HG03039 (cell line): Measurements from ENCODE around the gene FHIT.

Source experiments
- ATAC-seq: cut with Tn5 transposase; IDR thresholded peaks from one replicate; pipeline ENCODE4 v1.9.1; 2021; ENCODE audit warnings: mild to moderate bottlenecking, moderate library complexity; ENCODE audit not compliant: unreplicated experiment

FHIT gene

DNA sequence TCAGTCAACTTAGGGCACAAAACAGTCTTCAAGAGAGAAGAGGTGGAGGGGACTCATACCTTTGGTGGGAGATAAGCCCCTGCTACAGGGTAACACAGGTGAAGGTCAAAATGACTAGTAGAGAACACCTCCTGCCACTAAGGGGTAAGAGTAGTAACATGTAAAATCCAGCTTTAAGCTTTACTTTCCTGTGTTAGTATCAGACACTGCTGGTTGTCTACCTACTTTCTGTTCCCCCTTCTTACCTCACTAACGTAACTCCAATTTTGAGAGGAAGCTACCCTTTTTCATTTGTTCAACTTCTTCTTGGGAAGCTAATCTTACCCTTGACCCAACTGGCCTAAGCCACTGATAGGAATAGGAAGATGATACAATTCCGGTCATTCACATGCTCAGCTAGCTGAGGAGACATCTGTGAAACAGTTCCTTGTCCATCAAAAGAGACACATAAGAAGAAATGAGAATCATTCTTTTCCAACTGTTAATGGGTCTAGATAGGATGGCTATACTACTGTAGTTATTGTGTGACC lies 1374.7 kb downstream of the FHIT start:
- no peak for ATAC-seq

DNA sequence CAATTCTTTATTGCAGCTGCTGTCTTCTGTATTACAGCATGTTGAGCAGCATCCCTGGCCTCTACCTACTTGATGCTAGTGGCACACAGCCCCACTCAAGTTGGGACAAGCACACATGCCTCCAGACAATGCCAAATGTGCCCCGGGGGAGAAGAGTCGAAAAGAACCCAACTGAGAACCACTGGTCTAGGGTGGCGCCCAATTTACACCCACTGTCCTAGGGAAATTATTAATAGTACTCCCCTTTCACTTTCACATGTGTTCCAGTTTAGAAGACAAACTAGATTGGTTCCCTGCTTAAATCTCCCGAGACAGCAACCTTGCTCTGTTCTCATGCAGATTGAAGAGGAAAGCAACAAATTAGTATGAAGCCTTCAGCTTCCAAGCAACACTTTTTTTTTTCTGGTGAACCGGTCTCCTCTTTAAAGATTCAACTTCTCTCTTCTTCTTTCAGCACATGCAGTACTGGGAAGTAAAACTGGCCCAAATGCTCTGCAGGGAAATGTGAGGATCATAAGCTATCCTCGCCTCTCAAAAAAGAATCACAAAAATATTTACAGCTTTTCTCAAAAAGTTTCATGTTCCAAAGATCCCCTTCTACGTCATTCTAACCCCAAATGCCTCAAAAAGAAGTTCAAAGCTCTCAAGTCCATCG lies 1377.5 kb downstream of the FHIT start:
- no peak for ATAC-seq

DNA sequence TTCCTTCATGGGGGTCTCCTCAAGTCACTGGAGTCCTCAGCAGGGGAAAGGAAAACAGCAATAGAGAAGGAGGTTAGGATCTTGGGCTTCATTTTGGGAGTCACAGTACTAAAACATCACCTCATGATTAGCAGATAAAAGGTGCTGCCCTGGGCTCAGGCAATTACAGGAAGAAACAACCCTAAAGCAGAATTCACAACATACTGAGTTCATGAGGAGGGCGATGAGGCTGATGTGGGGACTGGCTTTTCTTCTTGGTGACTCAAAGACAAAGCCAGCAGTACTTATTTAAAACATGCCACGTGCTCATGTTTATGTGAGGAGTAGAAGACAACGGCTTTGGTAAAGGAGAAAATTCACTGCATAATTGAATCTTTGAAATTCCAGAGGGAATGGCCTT lies 1379.1 kb downstream of the FHIT start:
- no peak for ATAC-seq

DNA sequence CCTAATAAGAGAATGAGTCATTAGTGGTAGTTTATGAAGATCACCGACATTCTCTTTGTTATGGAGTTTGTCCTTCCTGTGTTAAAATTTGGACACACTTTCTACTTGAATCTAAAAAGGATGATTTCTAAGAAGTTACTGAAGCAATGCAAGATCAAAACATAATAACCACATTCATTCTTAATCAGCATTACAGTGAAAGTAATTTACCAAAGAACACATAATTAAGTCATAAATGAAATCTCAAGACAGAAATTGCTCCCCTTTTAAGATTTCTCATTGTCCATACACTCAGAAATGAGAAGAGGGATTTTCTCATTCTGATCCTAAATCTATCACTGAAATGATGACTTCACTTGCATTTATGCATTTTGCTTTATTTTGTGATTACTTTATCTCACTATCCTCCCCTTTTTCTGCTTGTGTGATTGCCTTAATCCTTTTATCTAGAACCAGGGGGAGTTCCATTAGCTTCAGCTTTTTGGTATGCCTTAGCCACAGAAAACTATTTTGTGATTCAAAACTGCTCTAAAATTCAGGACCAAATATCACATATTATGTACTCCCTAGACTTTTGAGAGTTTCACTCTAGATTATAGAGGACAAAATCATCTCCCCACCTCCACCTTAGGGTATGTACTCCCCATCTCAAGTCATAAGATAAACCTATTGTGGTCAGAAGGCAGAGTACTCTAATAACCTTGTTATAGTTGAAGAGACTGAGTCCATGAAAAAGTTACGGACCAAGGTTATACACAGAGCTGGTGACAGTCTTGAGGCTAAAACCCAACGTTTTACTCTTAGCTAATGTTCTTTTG lies 1383.9 kb downstream of the FHIT start:
- no peak for ATAC-seq

DNA sequence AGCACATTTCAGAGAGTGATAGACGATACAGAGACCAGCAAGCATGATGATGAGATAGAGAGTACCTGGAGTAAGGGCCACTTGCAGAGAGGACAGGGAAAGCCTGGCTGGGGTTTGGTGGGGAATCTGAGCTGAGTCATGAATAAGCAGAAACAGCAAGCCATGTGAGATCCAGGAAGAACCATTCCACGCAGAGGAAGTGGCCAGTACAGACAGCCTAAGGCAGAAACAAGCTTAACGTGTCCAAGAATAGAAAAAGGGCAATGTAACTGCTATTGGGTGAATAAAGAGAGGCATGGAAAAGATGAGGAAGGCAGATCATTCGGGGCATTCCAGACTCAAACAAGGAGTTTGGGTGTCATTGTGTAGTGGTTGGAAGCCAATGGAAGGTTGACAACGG lies 1385.2 kb downstream of the FHIT start:
- ATAC-seq = no peak

DNA sequence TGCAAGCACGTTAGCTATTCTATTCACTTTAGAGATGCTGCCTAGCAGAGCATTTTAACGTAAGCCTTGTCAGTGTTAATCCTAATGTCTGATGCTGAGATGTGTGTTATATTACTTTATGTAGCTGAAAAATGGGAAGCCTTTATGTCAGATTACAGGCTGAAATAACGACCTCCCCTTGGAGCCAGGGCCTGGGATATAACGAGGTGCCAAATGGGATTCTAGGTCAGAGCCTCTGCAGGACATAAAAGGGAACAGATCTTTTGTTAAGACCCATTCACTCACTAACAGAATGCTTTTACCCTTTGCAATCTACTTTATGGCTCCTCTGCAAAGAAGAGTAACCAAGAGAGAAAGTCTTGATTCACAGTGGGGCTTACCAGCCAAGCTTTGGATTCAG lies 1385.9 kb downstream of the FHIT start:
- ATAC-seq = no peak

DNA sequence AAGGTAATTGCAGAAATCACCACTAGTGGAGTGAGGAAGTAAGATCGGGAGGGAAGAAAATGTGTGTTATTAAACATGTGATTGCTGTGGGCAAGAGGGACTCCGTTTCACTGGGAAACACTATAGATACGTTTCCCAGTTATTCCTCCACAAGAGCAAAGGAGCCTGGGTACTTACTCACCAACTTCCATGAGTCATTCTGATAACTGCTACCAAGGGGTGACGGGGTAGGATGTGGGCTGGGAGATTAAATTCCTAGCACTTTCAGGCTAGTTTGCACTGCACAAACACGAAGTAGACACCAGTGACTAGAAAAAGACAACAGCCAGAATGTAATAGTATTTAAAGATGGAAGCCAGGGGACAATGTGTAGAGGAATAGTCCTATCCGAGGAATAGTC lies 1388.6 kb downstream of the FHIT start:
- no peak for ATAC-seq

DNA sequence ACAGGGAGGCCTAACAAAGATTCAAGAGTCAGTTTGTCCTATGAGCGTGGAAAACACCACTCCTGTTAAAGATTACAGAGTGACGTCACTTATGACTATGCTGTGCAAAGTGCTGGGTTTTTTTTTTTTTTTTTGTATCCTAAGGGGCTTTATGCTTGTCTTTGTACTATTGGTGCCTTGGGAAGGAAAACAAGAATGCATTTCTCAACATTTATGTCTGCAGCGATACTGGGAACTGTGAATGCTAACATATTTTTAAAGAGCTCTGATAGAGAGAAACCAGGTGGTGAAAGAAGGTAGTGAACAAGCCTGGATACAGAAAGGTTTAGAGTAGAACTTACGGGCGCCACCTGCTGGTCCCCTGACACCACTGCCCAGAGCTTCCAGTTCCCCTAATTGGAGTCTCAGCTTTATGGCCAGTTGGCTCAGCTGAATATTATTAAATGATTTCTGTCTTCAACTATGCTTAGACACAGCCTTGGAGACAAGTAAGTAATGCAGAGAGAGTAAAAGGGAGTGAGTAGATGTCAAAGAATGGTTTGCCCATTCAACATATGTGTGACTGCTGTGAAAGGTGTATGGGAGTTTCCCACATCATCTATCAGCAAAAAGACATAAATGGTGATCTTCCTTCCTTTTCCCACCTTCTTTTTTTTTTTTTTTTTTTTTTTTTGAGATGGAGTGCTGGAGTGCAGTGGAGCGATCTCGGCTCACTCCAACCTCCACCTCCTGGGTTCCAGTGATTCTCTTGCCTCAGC lies 1393.5 kb downstream of the FHIT start:
- peak; percentile 87 for ATAC-seq

DNA sequence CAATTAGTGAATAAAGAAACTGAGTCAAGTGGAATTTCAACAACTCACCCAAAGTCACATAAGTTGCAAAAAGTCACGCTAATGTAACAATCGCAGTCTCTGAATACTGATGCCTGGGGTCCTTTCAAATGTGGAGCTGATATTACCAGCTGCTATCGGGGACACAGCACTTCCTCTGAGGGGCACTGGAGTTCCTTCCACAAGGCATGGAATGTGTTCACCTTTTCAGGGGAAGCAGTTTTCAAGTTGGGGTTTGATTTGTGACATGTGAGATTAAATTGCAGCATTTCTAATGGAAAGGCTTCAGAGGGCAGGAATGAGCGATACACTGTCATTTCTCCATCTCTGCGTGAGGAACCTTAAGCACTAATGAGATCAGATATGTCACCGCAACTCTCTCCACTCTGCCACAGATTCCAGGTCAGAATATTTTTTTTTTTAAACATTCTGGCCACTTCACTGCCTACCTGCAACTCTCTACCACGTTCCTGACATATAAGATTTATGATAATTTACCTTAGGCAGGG lies 1394.3 kb downstream of the FHIT start:
- no peak for ATAC-seq

DNA sequence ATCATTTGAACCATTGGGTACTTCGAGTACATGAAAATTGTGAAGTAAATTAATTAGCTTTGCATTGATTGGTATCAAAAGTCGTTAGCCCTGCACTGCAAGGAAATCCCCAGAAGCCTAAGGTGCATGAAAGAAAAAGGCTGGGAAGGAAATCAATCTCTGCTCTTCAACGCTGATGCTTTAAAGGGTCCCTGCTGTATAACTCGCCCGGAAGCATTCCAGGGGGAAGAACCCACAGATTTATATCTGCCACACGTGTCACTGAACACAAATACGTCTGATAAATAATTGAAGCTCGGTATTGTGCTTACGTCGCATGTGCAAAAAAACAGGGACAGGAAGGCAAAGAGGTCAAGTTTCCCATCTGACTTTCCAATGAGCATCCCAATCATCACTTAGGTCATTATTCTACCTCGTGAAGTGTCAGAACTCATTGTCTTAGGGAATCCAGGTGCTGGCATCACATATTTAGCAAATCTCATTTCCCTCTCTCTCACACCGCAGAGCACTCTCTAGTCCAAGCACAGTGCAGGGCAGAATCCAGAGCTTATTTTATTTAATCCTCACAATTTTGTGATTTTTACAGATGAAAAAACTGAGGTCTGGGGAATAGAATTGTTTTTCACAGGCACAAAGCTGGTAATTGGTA lies 1397.1 kb downstream of the FHIT start:
- ATAC-seq = no peak

DNA sequence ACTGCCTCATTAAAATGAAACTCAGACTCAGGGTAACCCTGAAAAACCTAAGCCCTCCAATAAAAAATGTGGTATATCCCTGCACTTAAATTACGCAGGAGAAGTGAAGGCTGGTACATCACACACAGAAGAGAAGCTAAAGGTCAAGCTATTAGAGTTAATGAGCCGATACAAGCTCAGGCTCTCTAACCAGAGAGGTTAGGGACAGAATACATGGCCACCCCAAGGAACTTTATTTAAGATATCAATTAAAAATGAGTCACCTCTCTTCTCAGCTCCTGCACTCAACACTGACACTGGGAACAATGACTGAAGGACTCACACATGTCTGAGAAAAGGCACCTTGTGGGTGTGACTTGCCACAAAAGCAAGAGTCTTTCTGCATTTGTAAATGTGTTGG lies 1400.8 kb downstream of the FHIT start:
- no peak for ATAC-seq

DNA sequence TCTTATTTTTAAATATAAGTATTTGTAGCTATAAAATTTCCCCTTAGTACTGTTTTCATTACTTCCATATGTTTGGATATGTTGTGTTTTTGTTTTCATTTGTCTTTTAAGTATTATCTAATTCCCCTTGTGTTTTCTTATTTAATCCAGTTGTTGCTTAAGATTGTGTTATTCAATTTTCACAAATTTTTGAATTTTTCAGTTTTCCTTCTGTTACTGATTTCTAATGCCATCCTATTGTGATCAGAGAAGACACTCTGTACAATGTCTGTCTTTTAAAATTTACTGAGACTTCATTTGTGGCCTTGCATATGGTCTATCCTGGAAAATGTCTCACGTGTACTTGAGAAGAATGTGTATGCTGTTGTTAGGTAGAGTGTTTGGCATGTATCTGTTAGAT lies 1405.9 kb downstream of the FHIT start:
- no peak for ATAC-seq

DNA sequence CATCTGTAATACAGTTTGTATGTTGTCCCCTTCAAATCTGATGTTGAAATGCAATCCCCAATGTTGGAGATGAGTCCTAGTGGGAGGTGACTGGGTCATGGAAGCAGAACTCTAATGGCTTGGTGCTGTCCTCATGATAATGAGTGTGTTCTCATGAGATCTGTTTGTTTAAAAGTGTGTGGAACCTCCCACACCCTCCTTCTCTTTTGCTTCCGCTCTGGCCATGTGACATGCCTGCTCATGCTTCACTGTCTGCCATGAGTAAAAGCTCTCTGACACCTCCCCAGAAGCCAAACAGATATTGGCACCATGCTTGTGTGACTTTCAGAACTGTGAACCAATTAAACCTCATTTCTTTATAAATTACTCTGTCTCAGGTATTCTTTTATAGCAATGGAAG lies 1407.4 kb downstream of the FHIT start:
- no peak for ATAC-seq

DNA sequence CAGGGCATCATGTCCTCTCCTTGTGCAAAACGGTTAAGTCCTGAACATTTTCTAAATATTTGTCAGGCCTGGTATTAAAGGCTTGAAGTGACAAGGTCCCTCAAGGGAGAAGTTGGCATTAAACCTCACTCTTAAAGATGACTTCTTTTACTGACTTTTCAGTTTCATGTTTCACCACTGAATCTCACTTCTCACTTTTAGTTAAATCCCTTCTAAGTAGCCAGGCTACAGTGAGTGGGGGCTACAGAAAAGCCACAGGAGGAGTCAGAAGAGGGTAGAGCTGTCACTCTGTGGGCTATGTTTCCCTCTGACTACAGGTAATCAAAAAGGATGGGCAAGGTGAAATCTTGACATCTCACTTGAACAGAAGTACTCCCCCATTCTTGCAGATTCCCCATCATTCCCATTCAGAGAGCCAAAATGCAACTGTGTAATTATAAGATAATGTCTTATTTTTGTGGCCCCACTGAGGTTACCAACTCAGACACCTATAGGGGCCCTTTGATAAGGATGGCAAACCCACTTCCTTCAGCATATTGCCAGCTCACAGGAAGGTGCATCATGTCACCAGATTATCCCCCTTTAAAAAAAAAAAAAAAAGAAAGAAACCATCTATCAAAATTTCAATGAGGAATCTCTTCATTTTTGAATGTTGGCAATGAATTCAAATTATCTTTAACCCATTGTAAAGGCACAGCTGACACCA lies 1411.3 kb downstream of the FHIT start:
- peak; percentile 94 for ATAC-seq

DNA sequence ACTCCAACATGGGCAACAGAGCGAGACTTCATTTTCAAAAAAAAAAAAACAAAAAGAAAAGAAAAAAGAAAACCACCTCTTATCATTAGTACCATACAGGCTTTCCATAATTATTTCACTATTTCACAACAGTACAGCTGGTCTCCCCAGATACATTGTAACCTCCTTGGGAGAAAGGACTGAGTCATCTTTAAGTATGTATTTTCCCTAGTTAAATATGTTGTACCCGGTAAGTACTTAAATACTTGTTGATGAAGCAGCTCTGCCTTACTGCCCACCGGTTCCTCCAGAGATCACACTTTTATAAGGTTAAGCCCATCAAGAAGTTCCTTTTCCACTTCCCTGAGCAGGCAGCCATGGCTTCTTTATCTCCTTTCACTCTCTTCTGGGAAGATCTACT lies 1412.0 kb downstream of the FHIT start:
- no peak for ATAC-seq

DNA sequence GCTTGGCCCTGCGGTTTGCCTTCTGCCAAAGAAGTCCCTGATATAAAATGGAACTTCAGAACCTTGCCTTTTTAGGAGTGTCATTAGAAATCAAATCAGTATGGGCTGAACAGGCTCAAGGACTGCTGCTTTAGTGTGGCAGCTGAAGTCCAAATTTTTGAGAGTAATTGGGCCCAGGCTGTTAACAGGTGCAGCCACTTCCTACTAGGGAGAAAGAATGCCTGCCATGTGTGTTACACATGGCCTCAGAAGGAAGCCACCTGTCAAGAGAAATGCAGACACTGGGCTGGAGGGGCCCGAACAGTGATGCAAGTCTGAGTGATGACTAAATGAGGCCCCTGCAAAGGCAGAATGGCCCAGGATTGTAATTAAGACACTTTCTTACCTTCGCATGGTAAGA lies 1414.7 kb downstream of the FHIT start:
- no peak for ATAC-seq

DNA sequence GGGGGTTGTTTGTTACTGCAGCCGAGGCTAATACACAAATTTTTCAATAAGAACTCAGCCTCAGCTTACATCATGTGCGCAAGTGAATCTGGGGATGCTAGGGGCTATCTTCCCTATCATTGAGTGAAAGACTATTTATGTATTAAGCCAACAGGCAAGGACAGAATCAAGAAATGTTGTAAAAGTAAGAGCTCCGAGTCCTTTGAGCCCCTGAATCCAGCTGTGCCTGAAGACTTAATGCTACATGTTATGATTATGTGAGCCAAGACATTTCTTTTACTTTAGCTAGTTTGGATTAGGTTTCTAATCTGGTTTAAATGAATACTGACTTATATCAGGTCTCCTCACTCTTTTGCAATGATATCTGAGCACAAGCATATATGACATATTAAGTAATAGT lies 1418.5 kb downstream of the FHIT start:
- no peak for ATAC-seq

DNA sequence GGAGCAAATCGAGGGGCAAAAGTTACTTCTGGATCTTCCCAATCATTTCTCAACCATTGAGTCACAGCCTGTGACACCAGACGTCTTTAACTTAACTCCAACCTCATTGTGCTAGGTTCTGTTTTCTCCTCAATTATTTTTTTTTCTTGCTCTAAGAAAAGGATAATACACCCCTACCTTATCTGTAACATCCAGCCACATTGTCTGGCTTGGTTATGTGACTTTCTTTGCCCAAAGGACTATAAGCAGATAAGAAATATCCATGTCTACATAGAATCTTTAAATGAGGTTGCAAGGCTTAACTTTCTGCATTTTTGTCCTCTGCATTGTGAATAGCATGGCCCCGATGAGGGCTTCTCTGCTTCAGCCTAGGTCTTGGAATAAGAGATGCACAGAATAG lies 1419.0 kb downstream of the FHIT start:
- no peak for ATAC-seq

DNA sequence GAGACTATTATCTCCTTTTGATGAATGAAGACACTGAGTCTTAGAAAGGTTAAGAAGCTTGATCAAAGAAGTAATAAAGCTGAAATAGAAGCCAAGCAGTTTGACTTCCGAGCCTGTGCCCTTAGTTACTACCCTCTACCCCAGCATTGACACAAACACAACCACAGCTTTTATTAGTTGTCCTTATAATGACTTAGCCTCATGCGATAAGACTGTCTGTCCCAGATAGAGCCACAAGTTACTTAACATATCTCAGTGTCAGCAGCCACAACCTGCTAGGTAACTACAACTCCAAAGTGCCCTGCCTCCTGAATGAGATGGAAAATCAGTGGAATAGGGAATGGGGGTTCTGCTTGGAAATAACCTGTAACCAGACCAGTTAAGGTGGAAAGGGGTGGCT lies 1419.9 kb downstream of the FHIT start:
- no peak for ATAC-seq

DNA sequence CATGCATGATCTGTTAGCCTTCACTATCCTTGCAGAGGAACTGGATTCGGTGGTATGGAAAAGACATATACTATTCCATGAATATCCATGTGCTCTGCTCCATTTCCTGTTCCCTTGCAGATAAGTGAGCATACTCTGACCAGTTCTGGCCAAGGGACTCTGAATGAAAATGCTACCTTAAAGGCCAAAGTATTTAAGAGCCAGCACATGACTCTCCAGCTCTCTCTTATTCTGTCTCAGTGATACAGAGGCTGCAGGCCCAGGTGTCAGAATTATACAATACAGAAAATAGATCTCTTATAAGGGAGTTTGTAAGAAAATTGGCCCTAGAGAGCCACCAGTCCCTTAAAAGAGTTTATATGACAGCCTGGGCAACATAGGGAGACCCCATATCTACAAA lies 1421.7 kb downstream of the FHIT start:
- ATAC-seq = no peak
